Endothelial cell of hepatic sinusoid (primary cell): ENCODE results near the gene ZNF438.

ENCODE experiments used
- in situ Hi-C: cut with HindIII; loops from 2 replicates; pipeline ENCODE4 v1.10.0; 2017; ENCODE audit warnings: low sequenced_read_pairs

Gene ZNF438, protein sequence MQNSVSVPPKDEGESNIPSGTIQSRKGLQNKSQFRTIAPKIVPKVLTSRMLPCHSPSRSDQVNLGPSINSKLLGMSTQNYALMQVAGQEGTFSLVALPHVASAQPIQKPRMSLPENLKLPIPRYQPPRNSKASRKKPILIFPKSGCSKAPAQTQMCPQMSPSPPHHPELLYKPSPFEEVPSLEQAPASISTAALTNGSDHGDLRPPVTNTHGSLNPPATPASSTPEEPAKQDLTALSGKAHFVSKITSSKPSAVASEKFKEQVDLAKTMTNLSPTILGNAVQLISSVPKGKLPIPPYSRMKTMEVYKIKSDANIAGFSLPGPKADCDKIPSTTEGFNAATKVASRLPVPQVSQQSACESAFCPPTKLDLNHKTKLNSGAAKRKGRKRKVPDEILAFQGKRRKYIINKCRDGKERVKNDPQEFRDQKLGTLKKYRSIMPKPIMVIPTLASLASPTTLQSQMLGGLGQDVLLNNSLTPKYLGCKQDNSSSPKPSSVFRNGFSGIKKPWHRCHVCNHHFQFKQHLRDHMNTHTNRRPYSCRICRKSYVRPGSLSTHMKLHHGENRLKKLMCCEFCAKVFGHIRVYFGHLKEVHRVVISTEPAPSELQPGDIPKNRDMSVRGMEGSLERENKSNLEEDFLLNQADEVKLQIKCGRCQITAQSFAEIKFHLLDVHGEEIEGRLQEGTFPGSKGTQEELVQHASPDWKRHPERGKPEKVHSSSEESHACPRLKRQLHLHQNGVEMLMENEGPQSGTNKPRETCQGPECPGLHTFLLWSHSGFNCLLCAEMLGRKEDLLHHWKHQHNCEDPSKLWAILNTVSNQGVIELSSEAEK

DNA sequence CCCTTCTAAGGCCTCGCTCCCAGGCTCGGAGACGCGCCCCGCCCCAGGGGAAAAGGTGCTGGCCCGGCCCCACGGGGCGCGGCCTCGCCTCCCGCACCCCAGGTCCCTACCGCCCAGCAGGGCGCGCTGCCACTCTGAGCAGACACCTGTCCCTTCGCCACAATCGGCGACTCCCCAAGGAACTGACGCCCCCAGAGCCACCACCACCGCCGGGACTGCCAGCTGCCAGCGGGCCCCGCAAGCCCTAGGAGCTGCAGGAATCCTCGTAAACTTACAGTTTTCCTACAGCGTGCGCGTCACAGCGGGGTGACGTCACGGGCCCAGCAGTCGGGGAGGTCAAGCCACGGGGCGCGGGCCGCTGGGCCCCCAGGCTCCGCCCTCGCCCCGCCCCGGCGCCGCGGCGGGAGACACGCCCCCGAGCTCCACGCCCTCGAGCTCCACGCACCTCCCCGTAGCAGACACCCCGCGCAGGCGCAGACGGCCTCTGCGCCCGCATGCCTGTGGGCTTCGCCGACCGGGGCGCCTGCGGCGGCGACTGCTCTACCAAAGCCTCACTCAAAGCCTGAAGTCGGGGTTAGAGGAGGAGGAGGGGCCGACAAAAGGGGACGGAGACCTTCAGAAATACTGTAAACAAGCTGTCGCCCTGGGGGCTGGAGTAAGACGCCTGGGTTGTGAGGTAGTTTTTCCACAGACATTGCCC lies at the start of gene ZNF438:
Gene ZNF438, minus strand, starts transcription at position 308 of the 700 bp plus-strand sequence. CDS start 154,831 bp downstream, outside the sequence.
- in situ Hi-C loops: no loop called here

DNA sequence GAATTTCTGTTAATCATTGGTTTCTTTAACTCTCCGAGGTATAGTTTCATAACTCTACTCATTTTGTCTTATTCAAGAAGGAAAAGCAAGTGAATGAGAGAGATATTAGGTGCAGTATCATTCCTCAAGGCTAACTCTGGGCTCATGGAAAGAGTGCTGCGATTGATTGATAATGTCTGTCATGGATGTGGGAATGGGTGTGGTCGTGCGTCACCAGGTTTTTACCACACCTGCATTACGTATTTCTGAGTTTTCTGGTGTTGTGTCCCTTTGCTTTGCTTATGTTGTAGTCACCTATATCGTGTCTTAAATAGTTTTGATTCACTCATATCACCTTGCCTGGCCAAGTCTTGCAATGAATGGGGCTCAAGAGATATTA lies 44.9 kb upstream of the ZNF438 start:
- in situ Hi-C loops: no loop called here

DNA sequence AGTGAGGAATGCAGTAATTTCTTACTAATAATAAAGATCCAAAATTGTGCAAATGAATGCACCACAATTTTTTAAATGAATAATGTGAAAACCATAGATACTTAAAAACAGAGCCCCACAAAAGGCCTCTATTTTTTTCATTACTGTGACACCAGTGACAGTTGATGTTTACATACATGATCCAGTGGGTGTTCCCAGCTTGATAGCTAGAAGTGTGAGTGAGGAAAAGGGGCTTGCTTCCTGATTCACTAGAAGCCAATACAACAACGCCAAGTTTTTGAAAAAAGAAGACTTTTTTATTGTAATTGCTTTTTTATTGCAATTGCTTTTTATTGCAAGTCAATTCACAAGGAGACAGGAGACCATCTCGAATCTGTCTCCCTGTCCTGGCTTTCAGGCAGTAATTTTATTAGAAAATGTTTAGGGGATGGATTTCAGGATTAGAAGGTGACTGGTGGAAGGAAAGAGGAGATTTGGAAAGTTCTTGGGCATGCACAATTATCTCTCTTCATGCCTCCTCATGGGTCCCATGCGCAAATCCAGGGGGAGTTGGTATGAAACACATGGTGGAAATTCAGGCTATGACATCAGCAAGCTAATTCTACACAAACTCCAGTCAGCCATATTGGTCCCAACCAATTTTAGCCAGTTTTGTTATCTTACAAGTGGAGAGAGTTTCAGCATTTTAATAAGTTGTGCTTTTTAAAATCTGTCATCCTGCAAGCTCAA lies 44.4 kb upstream of the ZNF438 start:
- in situ Hi-C loops: no loop called here

DNA sequence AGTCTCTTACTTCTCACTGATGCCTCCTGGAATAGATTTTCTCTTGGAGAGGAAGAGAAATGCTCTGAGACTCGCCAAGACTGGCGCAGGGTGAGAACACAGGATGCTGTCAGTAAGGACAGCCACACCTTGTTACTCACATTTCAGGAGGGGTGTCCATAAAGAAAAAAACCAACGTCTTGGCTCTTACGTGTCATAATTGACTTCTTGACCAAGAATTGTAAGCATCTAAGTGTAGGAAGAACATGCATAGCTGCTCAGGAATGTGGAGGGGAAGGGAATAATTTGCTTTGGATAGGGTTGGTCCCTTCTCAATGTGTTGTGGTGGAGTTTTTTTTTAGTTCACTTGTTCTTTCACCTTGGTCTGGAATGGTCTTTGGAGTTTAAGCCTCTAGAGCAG lies 43.8 kb upstream of the ZNF438 start:
- in situ Hi-C loops: no loop called here

DNA sequence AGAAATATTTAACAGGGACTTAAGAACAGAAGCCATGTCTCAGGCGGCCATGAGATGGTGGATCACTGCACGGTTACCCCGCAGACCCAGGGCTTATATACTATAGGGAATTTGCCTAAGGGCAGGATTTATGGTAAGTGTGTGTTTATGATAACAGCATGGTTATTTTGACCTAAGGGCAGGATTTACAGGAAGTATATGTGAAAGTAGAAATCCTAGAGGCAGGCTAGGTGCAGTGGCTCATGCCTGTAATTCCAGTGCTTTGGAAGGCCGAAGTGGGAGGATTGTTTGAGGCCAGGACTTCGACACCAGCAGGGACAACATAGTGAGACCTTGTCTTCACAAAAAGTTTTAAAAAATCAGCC lies 43.0 kb upstream of the ZNF438 start:
- in situ Hi-C loops: no loop called here

DNA sequence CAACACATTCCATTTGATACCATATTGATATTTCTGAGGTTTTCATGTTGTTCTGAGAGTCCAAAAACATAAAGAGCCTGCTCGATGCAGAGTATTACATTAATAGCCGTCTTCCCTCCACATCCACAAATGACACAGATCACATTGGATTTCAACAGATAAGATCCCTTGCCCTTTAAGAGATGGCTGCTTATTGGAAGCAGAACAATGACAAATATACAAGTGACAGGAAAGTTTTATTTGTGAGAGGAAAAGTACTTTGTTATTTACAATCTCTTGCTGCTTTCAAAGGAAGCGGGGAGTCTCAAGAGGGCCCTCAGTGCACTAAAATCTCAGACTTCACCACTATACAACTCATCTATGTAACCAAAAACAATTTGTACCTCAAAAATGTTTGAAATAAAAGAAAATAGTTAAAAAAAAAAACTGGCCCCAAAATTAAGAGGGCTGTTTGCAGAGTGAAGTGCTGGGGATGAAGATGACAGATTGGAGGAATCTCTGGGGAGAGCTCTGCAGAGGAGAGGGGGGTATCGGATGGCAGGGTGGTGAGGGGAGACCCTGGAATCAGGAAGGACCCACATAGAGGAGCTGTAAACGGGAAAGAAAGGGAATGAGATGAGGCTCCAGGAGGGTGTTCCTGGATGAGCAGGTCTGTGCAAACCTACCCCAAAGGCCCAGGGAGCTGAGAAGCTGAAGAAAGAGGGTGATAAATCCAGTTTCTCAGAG lies 42.5 kb upstream of the ZNF438 start:
- in situ Hi-C loops: no loop called here

DNA sequence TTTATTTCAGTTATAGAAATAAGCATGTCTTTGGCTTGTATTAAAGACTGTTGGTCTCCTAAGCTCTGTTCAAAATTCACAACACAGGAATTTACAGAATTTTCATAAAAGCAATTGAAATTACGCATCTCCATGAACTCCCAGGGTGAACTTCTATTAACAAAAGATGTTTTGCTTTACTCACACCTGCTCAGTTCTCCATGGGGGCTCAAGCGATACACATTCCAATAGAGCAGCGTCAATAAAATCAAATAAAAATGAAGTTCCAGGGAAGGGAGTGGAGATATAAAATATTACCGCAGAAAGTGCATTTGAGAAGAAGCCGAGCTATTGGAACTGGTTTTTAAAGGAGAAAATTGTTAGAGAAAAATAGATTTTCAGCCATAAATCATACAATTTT lies 41.5 kb upstream of the ZNF438 start:
- in situ Hi-C loops: no loop called here

DNA sequence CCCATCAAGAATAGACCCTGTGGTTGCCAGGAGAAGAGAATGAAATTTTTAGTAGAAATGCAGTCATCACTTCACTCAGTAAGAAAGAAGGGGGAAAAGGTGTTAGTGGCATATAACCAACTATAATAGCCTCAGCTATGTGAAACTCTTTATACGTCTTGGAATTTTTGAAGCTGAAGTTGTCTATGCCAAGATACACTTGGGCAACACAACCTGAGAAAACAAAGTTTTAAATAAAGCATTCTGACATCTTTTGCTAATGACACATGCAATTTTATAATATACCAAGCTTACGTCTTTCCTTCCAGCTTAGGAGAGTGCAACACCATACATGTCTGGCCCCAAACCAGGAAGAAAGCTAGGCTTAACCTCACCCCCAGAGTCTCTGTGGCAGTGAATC lies 40.8 kb upstream of the ZNF438 start:
- in situ Hi-C loops: no loop called here

DNA sequence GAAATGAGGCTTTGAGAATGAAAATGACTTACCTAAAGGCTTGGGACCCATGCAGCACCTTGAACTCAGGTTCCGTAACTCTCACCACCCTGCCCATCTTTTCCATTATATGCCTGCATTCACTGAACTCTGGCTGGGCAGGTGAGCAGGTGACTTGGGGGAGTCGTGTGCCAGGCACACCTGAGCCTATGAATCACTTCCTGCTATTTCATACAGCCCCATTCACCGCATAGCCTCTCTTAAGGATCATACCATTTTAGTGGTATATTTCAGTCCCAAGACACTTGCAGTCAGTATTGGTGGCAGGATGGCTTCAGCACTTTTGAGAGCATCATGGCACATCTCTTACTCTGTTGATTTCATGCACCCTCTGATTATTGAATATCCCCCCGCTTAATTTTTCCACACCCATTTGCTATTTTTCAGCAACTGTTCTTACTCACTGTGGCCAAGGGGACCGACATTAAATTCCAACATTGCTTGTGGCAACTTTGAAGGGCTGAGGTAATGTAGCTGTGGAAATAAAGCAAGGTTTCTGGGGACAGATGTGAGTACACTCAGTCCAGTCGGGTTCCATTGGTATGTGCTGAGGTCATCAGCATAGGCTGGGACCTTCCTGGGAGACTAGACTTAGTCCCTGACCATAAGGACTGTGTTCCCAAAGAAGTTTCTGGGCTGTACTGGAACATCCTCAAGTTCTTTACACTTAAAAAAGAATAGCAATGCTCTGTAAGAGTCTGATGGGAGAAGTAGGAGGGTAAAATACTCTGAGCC lies 39.8 kb upstream of the ZNF438 start:
- in situ Hi-C loops: no loop called here

DNA sequence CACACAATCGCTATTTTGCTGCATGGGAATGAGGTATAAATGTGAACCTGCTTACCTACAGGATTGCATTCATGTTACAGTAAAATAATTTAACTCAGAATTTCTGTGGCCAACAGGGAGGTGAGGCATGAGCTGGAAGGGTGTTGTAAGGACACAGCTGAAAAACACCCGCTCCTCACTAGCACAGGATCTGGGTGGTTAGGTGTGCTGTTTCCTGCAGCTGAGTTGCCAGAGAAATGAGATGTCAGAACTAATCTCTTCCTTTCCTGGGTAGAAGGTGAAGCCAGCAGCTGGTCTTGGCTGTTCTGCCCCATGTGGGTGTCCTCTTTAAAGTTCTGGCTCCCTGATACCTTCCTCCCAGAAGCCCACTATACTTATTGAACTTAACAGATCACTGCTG lies 39.0 kb upstream of the ZNF438 start:
- in situ Hi-C loops: no loop called here

DNA sequence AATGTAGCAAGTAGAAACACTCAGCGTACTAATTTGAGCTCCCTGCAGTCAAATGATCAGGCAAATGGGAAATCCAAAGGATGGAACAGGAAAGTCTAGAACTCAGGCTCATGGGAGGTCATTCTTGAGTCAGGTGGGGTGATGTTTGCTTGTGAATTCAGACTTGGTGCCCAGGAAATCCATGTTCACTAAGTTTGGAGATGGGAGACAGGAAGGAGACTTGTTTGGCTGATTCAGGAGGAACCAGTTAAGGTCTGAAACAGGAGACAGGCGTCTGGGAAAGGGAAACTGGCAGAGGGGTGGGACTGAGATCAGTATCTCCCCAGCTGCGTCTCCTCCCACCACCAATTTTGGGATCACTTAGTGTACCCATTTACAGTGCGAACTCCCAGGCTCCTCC lies 38.4 kb upstream of the ZNF438 start:
- in situ Hi-C loops: no loop called here

DNA sequence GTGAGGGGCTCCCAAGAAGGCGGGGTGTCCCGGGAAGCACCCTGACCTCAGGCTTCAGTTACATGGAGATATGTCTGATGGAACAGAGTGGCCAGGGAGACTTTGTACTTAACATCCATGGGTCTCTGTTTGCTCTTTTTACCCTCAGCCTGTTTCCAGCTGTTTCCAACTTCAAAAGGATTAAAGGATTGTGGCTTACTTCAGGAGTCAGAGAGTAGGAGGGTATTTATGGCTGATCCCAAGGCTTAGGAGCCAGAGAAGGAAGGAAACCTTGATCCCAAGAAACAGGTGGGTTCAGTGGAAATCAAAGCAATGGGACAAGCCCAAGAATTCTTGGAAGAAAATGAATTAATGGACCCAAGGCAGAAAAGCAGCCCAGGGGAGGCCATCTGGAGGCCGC lies 37.7 kb upstream of the ZNF438 start:
- in situ Hi-C loops: no loop called here

DNA sequence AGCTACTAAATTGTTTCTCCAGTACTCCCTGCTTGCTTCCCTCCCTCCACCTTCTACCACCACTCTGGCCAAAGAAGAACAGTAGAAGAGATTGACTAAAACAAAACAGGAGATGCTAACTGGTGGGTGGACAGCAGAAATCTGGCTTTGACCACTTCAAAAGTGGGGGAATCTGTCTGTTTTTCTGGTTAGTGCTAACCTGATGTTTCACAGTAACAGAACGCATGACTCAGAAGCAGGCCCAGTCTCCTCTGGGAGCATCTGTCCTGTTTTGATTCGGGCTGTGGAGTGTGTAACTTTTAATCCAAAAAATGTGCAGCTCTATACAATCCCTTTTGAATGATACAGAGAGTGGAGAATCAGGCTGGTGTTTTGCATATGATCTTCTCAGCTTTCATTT lies 32.7 kb upstream of the ZNF438 start:
- in situ Hi-C loops: loop anchor here (5.0 kb wide), 1 partner anchor 57 kb away; no protein-coding TSS in a partner anchor

DNA sequence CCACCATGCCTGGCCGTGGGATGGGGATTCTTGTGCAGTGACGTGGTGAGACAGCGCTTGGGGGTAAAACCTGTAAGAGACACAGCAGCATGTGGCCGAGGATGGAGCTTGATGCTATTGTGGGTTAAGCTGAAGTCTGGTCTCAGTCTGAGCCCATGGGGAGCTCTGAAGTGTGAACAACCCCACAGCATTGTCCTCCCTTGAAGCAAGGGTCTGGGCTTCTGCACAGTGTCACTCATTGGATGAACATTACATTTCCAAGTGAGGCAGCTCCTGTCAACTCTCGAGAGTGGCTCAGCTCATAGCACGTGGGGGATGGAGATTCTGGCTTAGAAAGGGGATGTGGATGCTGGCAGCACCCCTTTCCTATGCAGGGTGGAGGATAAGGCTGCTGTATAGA lies 32.2 kb upstream of the ZNF438 start:
- in situ Hi-C loops: loop anchor here (5.0 kb wide), 1 partner anchor 57 kb away; no protein-coding TSS in a partner anchor

DNA sequence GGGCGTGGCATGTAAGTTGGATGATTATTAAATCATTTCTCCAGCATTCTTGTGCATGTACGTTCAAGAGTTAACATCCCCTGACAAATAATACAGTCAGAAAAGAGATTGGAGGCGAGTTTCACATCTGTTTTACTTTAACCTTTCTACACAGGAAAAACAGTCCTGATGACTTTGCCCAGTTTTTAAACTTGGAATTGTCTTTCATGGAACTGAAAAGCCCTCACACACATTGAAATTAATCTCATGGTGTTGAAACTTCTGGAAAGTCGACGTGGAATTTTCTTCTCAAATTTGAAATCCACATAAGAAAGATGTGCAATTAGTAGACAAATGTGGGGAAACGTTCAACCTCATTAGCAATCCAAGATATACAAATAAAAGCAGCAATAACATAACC lies 31.2 kb upstream of the ZNF438 start:
- in situ Hi-C loops: loop anchor here (5.0 kb wide), 1 partner anchor 56 kb away; no protein-coding TSS in a partner anchor

DNA sequence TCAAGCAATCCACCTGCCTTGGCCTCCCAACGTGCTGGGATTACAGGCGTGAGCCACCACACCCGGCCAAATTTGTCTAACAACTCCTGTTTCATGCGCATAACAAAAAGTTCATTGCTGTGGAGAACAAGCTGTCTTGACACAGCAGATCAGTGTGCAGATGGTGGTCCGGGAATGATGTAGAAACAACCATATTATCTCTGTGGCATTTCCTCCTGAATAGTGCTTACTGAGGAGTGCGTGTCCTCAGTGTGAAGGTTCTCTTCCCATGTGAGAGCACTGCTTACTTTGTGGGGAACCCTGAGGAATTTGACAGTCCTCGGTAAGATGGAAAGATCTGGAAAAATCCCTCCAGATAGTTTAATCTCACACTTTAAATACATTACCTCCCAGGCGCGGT lies 30.3 kb upstream of the ZNF438 start:
- in situ Hi-C loops: loop anchor here (5.0 kb wide), 1 partner anchor 55 kb away; no protein-coding TSS in a partner anchor

DNA sequence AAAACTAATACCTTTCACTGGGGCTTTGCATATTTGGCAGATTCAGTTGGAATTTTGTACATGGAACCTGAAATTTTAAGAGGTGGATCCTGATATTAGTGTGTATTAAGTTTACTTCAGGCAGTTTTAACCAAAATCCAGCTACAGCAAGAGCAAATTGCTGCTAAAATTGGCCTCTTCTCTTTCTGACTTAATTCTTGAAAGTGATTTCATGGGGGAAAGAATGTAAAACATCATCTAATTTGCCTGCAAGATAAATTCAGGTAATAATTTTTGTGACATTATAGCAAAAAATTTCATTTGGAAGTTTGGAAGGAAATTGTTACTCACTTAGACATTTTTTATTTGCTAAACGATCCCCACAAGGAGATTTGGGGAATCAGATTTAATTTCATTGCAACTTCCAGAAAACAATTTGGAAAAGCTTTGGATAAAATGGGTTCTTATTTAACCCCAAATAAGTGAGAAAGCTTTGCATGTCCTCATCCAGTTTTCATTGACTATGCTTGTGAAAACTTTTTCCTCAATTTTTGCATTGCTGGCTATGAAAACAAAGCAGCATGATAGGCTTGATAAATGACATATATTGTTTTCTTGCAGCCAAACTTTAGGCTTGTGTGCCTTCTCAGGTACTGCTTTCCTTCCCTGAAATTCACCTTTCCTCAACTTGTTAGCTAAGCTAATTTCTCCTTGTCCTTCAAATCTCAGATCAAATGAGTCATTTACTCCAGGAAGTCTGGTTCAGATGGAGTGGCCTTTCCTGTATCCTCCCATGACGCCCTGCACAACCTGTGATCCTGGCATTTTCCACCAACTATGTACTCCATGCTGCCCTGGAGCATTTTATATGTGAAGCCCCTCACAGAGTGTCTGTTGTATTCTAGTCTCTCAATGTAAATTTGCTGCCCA lies 27.4 kb upstream of the ZNF438 start:
- in situ Hi-C loops: loop anchor here (5.0 kb wide), 1 partner anchor 33 kb away; no protein-coding TSS in a partner anchor

DNA sequence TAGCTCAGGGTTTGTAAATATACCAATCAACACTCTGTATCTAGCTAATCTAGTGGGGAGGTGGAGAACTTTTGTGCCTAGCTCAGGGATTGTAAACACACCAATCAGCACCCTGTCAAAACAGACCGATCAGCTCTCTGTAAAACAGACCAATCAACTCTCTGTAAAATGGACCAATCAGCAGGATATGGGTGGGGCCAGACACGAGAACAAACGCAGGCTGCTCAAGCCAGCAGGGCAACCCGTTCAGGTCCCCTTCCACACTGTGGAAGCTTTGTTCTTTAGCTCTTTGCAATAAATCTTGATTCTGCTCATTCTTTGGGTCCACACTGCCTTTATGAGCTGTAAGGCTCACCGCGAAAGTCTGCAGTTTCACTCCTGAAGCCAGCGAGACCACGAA lies 25.0 kb upstream of the ZNF438 start:
- in situ Hi-C loops: loop anchor here (5.0 kb wide), 1 partner anchor 36 kb away; no protein-coding TSS in a partner anchor
